Hematopoietic multipotent progenitor cell treated with erythropoietin and hydrocortisone succinate and interleukin-3 and kit ligand, for 8 days (in vitro differentiated cells): ENCODE data around the gene CIB4.

ENCODE experiments used
- DNase-seq: peaks from one replicate; pipeline ENCODE4 v3.0.0-alpha.2; 2015

CIB4 gene

DNA sequence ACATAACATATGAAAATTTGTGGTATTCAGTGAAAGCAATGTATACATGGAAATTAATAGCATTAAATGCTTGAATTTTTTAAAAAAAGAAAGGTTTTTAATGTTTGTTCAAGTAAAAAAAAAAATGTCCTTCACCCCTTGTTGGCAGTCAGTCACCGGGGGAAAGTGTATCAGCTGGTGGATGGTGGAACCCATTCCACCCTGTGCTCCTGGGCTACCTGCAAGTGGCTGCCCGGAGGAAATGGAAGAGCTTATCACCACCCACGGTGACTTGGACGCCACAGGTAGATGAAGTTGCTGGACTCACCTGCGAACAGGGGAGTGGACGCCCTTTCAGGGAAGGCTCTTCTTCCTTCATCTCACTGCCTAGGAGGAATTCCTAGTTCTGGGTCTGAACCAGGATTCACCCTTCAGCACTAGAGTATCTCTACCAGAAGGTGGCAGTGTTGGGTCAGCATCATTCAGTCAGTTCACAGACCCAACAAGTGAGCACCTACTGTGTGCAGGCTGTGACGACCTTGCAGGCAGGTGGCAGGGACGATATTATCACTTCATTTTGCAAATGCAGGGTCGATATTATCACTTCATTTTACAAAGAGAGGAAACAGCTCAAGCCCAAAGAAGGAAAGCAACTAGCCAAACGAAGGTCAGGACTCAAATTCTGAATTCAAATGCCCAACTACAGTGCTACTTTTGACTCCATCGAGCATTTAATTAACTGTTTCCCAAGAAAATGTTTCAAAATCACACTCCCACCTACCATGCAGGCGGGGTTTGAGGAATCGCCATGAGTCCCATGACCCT lies 35.8 kb downstream of the CIB4 start:
- peak; percentile 61 for DNase-seq

DNA sequence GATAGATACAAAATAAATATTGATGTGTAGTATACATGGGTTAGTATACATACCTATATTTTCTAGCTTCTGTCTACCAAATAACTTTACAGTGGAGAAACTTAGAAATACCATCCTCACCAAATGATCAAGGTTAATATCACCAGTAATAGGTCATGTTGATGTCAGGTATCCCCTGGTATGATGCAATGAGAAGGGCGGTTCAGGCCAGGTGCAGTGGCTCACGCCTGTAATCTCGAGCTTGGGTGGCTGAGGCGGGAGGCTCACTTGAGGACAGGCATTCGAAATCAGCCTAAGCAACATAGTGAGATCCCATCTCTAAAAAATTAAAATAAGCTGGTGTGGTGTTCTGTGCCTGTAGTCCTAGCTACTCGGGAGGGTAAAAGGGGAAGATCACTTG lies 38.6 kb downstream of the CIB4 start:
- no peak for DNase-seq

DNA sequence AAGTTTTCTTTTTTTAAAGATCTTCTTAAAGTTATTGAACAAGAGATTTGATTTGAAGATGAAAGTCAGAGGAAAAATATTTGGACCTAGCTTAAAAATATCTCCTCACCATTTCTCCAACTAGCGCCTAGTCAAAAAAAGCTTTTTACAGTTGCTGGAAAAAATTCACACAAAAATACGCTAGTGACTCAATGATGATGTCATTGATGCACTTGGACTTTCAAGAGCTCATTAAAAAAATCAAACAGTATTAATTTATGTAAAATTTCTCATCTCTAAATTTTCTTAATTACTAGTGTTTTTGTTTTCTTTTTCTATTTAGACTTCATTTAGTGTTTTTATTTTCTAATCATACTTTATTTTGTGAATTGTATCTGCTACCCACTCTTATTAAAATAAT lies 41.8 kb downstream of the CIB4 start:
- DNase-seq = no peak

DNA sequence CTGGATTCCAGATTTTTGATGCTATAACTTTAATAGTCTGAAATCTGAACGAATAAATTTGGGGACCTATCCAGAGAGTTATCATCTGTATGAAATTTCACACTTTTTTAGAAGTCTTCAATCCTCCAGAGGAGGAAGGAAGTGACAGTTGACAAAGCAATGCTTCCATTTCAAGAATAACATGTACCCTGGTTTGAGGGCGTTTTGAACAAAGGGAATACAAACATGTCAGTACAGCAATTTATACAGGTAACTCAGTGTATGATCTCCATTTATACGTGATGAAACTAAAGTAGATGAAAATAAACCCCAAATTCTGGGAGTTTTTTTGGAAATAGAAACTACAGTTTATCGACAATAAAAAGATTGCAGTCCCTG lies 42.2 kb downstream of the CIB4 start:
- no peak for DNase-seq

DNA sequence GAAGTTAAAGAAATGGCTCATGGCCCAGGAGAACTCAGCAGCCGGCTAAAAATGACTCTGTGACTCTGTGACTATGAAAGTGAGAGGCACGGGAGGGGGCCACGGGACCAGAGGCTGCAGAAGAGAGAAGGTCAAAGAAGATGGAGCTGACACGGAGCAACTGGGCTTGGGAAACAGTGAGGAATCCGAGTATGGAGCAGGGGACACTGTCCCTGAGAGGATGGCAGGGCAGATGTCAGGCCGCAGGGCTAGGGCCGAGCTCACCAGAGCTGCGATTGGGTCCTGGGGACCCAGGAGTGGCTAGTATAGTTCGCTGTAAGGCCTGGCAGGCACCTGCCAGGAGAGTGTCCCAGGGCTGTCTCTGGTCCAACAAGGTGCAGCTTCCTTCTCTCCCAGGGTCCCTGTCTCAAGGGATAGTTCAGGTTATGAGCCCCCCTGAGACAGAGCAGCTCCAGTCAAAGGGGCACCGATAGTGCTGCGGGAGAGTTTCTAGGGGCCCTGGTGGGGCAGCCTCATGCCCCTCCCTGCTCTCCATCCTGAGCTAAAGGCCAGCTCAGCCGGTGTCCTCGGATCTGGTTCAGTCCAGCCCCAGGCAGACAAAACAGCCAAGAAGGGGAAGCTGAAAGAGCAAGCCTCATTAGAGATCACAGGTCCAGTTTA lies 42.7 kb downstream of the CIB4 start:
- DNase-seq = no peak

DNA sequence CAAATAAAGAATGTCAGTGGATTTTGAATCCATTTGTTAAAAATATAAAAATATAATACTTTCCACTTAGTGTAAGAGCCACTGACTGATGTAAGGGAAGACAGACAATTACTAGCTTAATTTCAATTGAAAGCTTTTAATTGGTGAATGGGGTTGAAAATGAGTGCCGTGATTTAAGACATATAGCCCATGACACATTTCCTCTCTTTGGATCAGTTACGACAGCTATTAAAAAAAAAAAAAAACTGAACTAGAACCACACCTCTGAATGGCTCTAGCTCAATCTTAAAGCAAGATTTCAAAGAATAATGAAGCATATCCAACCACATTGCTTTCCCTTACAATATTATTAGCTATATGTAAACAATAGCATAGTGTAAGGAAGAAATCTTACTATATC lies 44.0 kb downstream of the CIB4 start:
- DNase-seq = no peak

DNA sequence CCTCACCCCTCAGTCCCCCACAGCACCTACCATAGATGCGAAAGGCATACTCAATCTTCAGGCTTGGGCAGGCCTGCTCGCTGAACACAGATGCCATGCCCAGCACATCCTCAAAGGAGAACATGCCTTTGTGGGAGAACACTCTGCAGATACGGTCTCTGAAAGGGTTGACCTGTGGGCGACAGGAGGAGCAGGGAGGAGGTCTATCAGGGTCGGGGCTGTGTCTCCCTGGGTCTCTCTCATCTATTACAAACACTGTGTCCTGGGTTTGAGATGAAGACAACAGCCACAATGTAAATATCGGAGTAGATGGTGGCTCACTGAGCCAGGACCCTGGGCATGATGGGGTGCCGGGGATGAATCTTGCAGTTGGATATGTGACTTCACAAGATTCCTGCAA lies 46.0 kb downstream of the CIB4 start:
- DNase-seq = no peak

DNA sequence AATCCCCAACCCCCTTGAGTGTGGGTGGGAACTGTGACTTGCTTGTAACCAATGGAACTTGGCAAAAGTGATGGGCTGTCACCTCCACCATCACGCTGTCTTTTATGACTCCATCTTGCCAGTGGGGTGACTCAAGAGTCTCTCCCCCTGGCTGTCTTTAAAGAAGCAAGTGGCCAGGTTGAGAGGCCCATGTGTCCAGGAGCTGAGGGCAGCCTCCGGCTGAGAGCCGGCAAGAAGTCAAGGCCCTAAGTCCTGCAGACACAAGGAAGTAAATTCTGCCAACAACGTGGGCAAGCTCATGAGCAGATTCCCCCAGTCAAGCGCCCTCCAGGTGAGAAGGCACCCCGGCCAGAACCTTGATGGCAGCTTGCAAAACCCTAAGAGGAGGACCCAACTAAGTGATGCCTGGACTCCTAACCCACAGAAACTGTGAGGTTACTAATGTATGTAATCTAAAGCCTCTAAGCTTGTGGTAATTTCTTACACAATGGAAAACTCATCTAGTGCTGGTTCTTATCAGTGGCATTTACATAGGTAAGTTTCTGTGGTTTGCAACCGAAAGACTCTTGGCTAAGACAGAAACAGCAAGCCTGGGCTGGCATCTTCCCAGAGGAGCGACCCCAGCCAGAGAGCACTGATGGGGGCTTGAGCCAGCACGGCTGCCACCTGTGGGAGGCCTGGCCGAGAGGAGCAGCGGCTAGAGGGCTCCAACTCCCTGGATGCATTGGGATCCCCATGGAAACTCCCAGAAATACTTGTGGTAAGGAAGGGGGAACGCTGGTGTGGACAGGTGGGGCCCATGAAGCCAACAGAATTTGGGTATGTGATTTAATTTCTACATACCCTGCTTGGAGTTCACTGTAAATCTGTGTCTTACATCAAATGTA lies 49.3 kb downstream of the CIB4 start:
- DNase-seq = no peak

DNA sequence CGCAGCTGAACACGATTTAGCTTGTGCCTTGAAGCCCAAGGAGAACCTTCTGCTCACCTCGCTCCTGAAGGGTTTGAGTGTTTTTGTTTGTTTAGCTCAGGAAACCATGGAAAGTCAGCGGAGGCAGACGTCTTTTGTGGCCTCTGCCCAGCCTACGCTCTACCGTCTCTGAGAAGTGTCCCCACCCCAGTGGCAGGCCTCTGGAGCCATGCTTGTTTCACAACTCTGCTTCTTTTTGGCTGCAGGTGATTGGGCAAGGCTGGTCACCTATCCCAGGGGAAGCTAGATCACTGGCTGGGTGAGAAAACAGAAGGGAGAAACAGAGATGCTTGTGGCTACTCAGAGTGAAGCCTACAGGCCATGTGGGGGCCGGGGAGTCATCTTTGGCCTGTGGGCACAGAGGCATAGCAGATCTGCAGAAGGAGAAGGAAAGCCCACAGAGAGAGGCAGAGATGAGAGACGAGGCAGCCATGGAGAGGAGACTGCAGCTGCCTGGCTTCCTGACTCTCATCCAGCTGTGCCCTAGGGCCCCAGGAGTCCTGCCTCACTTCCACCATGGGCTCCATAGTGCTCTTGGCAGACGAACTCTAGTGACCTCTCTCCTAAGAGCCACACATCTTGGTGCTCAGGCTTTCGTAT lies 50.1 kb downstream of the CIB4 start:
- no peak for DNase-seq

DNA sequence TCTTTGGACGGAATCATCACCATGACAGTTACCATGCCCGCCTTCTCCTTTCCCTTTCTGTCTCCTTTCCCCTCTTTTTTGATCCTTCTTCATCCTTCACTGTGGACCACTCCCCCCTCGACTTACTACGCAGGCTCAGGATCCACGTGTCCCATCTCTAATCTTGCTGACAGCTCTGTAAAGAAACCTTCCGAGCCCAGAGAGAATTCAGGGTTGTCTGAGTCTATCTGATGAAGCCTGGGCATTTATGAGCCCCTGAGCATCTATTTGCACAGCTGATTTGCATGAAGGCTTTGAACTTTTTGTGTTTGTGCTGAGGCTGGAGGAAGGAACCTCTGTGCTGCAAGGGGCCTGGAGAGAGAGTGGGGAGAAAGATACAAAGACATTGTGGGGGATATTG lies 50.7 kb downstream of the CIB4 start:
- DNase-seq = no peak

DNA sequence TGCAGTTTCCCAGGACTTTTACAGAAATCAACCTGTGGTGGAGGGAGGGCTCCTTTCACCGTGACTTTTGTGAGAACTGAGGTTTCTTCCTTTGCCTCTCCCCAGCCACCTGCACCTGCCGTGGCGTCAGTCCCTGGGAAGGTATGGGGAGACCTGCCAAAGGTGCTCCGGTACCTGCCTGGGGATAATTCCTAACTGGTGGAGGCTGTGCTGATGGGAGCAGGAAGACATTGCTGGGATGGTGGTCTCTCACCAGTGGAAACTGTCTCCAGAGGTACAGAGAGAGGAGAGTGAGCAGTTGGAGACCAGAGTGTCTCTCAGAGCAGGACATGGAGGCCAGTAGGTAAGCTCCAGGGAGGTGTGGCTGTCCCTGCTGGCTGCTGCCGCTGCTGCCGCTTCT lies 52.6 kb downstream of the CIB4 start:
- DNase-seq = no peak

DNA sequence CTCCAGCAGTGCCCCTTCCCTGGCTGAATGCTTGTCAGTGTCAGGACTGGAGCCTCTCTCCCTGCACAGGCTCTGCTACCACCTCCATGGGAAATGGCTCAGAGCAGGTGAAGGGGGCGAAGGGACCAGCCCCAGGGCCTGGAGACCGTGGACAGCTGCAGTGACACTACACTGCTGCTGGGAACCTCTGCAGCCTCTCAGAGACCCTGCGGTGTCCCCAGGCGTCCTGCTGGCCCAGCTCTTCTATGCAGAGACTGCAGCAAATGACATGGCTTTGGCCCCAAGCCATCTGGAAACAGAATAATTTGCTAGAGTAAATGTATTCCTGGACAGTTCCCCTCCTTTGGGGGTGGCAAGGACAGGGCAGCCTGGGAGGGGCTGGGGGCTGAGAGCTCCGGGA lies 53.2 kb downstream of the CIB4 start:
- no peak for DNase-seq

DNA sequence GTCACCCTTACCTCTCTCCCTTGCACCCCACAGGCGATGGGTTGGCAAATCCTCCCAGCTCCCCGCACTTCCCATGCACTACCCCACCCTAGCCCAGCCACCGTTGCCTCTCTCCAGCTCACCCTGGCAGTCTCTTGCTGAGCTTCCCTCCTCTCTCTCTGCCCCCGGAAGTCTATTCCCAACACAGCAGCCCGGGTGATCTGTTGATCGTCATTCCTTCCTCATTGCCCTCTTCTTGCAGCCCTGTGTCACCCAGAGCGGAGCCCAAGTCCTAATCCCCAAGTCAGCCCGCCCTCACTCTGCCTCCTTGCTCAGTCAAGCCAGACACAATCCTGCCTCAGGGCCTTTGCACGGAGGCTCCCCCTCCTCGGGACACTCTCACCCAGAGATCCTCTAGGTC lies 55.2 kb downstream of the CIB4 start:
- no peak for DNase-seq

DNA sequence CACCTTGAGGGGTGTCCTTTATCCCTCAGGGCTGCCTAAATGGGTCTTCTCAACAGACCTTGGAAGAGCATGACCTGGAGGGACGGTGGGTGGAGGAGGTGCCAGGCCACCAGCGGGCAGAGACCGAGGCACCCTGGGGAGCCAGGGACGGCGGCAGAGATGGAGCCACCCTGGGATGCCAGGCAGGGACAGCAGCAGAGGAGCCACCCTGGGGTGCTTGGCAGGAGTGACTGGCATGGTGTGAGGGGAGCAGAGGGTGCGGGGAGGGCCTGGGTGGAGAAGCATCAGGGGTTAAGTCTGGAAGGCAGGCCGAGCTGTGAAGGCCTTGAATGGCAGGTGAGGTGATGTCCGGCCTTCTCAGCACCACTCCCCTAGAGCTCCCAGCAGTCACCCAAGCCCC lies 56.1 kb downstream of the CIB4 start:
- DNase-seq = no peak

DNA sequence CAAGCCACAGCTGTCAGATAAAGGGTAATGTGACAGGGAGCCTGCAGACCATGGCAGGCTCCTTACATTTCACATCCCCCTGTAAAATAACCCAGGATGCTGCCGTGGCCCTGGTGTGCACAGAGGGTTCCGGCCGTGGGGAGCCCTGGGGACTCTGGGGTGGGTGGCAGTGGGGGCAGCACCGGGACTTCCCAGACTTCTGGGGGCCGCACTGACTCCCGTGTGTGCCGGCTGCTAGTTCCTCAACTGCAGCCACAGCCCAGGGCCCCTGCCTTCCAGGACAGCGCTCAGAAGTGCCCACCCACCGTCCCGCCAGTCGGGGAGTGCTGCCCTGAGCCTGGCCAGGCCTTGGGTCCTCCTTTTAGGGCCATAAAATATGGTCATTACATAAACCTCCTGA lies 56.5 kb downstream of the CIB4 start:
- DNase-seq = no peak

DNA sequence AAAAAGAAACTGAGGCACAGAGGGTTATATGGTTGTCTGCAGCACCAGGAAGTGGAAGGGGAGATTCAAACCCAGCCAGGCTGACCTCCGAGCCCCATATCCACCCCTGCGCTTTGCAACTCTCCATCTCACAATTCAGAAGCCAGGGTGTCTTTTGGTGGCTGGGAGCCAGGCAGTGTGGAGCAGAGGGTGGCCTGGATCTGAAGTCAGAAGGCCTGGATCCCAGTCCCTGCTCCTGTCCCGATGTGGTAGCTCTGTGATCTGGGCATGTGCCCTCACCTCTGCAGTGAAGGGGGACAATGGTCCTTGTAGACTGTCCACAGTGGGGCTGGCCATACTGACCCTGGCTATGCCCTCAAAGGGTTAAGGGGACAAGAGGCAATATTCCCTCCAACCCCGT lies 57.0 kb downstream of the CIB4 start:
- no peak for DNase-seq

DNA sequence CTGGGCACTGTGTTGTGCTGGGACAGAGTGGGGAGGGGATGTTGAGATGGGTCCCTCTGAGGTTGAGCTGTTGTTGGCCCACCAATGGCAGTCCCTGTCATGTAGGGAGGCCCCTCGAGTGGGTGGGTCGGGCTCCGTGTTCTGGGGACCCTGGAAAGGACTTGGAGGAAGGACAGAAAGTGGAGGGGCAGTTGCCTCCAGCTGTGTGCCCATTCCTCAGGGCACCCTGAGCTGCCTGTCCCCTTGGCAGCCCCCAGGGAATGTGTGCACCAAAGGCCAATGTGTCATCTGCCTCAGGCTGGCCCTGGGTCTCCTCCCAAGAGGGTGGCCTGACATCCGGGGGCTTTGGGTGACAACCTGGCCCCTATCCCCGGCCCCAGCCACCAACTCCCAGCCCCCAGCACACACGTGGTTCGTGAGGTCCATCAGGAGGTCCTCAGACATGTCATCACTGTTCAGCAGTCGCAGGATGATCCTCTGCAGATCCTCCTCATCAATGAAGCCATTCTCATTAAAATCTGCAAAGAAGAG lies 57.7 kb downstream of the CIB4 start:
- DNase-seq = no peak

DNA sequence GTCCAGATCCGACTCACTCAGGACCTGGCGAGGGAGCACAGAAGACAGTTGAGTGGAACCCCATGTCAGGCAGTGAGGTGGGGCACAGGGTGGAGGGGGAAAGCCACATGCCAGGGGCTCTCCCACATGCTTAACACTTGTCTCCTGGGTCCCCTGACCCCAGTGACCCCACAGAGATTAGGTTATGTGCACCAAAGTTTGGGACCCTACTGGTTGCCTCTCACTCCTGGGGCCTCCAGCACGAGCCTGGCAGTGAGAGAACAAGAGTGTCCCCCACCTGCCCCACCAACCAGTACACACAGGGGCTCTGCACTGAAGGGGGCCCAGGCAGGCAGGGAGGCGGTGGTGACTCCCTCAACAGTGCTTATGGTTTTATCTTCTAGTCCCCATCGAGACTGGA lies 58.3 kb downstream of the CIB4 start:
- DNase-seq = no peak

DNA sequence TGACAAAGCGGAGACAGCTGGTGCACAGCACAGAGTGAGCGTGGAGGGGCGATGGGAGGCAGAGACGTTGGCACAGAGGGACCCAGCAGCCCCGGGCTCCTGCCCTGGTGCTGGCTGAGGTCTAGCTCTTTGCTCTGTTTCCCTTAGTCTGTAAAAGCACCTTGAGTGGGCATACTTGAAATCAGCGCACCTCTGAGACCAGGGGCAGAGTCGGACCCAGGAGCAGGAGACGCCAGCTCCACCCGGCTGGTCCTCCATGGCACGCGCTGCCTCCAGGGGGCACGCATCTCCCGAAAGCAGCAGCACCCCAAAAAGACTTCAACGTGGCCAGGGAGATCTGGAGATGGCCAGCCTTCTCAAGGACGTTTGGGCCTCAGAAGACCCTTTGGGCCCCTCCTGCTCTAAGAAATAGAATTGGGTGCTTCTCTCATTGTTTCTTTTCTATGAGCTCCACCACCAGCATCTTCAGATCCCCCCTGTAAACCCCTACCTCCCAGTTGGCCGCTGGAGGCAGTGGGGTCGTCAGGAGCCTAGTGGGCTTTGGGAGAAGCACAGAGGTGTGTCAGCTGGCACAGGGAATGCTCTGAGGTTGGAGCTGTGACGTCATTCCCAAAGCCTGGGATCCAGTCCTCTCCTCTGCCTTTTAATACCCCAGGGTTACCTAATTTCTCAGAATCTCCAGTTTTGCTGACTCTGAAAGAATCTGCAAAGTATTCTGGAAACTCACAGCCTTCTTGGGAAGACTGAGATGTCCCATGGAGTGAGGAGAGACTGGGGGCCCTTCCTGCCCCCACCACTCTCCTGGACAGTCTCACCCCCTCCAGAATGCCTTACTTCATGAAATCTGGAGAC lies 58.9 kb downstream of the CIB4 start:
- DNase-seq = no peak

DNA sequence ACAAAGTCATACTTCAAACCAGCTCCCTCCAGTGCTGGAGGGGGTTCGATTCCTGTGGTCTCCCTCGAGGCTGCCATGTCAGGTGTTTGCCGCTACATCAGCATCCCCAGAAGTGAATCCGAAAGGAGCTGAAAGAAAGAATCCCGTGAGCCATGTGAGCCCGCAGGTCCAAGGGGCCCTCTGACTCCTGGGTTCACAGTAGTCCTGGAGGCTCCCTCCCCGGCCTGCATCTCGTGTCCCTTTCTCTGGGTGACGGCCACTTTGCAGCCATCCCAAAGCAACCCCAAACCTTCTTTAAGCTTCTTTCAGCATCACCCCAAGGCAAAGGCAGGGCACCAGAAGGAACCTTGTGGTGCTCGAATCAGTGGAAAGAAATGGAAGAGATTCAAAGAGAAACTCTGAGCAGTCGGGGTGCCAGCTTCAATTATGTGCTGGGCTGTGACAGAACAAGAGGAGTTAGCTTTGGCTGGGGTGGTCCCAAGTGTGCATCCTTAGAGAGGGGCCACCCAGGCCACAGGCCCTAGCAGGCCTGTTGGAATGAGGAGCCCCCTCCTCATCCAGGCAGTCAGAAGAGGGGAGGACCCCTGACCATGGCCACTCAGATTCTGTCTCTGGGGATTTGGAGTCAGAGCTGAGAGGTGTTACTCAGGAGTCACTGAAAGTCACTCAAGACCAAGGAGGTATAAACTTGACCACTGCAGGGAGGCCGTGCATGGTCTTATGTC lies 59.7 kb downstream of the CIB4 start:
- DNase-seq = no peak

DNA sequence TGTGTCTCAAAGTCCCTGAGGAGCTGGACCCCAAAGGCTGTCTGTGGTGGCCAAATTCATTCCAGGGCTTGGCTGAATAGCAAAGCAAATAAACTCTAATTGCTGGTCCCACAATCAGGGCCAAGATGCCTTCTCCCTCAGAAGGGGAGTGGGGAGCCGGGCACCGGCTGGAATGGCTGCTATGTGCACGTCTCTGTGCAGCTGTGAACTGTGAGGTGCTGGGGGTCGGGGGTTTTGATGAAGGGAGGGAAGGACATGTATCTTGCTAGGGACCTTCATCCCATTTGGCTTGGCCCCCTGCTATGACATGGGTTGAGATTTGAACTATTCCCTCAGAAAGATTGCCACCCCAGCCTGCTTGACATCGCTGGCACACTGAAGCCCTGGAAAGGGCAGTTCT lies 60.4 kb downstream of the CIB4 start:
- DNase-seq = no peak
